Activated CD4-positive, alpha-beta T cell treated with anti-CD3 and anti-CD28 coated beads for 24 hours (primary cell): ENCODE results near the gene SLC8A1.

ENCODE experiments used
- DNase-seq, 2 donors: peaks; one replicate each; pipeline ENCODE4 v3.0.0-alpha.2; 2020; ENCODE audit warnings: low read depth in 2 of 2

SLC8A1 gene

DNA sequence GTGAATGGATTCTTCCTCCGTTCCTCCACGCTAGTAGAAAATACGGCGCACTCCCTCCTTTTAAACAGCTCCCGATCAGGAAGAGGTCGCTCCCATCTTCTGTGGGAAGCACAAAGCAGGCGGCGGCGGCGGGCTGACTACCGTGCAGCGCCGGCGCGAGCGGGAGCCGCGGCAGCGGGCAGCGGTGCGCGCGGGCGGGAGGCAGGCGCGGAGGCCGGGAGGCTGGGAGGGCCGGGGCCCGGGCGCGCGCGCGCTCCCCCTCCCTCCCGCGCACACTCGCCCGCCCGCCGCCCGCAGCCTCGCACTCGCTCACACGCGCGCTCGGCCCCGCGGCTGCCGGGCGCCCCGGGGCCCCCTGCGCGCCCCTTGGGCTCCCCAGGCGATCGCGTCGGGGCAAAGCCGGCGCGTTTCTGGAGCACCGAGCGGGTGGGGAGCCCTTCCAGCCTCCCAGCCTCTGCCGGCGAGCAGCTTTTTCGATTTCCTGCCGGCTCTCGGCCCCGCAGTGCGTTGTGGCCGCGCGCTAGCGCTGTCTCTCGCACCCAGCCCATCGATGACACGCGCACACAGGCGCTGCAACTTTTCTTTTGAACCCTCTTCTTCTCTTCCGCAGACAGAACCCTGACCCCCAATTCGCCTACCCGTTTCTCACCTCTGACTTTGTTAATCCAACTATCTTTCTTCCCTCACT, at the start of gene SLC8A1:
SLC8A1 (minus strand) TSS at position 173 of the 688 bp plus-strand sequence.
- no peak for DNase-seq

GRCh38 chr2:40499437-40499836, 47.5 kb upstream of the SLC8A1 start:
- no peak for DNase-seq

- no peak for DNase-seq
These were observed 45.5 kb upstream of the SLC8A1 start for GRCh38 chr2:40497251-40497859.

DNA sequence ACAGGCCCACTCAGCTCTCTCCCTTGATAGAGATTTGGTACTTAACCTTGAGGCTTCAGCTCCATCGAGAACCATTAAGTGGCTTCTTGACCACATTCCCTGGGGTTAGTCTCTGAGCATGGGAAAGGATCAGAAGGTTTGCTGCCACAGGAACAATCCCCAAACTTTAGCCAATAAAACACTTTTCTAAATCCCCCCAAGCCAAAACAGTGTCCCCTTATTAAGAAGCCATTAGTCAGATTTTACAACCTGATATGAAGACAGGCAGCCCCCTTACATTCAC, 37.7 kb upstream of the SLC8A1 start:
- no peak for DNase-seq

DNA sequence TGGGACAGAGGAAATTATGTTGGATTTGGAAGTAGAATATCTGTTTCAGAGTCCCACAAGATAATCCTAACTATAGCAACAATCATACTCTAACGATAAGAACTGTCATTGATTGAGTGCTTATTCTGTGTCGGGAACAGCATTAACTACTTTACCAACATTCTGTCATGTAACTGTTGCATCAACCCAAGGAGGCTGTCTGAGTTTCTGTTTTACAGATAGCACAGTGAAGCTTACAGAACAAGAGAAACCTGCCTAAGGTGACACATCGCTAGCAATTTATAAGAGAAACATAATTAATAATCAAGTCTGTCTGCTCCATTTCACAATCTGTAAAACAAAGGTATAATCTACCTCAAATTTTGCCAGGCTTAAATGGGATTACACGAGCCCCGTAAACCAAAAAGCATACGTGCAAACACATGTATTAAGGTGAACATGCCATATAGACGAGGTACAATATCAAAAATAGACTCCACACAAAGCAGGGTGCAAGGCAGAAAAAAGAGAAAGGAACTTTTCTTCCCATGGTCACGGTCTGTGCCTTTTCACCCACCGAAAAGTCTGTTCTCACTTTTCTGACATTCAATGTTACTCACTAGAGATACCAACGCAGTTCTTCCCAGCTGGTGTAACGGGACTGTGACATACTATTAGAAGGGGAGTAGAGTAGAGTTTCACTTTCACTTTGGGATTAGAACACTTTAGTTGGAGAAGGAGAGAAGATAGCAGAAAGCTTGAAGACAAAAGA, 37.2 kb upstream of the SLC8A1 start:
- DNase-seq: no peak

DNA sequence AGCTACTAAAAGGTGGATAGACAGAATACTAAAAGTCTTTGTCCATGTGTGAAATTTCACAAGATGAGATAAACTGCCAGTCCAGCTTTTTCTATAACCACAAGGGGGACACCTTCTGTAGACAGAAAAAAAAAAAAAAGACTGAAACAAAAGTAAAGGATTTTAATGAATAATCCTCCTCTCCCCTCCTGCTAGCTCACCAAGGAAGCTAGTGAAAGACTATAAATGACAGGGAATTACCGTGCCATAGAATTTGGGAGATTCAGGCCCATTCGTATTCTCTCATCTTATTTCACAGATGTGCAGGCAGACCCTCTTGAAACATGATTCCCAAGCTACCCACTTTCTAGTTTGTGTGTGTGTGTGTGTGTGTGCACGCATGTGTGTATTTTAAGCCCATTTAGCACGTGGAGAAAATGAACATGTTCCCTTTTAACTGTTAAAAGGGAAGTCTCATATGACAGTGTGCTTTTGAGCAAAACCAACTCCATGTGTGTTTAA, 36.3 kb upstream of the SLC8A1 start:
- no peak for DNase-seq

- no peak for DNase-seq
These were observed 35.7 kb upstream of the SLC8A1 start for GRCh38 chr2:40487602-40488001.

GRCh38 chr2:40485854-40486253, 34.0 kb upstream of the SLC8A1 start:
- no peak for DNase-seq

DNA sequence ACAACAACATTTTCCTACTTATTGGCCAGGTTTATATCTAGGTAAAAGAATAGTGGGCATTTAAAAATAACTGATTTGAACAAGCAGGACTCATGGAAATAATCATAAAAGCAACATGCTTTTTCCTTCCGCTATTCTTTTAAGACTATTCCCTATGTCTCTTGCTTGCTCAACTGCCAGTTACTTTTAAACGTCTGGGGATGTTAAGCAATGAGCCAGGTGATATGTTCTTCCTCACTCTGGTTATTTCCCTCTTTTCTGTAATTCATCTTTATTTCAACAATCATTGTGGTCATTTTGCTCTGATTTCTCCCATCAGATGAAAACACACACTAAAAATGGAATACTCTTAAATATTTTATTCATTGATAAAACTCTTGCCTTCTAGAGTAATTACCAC, 33.4 kb upstream of the SLC8A1 start:
- no peak for DNase-seq

DNA sequence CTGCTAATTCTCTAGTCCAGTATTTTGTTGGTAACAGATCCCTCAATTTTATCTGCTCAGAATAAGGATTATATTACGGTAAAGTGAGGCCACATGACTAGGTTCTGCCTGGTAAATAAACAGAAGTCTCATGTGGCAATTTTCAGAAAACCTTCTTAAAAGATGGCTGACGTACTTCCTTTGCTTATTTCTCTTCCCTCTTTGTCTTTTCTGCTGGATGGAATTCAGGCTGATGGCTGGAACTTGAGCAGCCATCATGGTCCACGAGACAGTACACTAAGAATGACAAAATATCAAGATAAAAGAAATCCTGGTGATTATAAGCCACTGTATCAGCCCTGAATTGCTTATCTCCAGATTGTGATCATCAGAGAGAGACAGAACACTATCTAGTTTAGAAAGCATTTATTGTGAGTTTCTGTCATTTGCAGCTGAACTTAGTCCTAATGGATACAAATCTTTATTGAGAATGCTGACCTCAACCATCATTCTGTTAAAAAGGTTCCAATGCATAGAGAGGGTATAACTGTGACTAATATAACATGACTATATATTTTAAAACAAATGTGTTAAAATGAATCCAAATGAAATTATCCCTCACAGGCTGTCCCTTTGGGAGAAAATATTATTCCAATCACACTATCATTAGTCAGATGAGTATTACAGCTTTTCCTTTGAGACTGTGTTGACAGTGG, 31.8 kb upstream of the SLC8A1 start:
- DNase-seq: no peak

DNA sequence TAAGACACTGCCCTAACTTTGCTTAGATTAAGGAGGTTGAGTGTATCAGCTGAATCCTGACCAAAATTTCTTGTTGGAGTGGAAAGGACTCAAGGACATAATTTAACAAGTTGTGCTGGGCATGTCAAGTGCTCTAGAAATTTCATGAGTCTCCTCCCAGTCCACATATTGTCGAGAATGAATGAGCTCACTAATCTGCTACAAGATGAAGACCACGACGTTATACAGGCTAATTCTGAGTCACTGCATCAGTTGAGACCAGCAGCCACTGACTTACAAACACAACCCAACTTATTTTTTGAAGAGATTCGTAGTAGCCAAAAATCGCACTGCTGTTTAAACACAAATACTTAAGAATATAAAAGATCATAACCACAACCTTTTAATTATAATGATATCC, 28.7 kb upstream of the SLC8A1 start:
- no peak for DNase-seq

- DNase-seq: no peak
These were observed 28.2 kb upstream of the SLC8A1 start for GRCh38 chr2:40480073-40480472.

- no peak for DNase-seq
These were observed 25.5 kb upstream of the SLC8A1 start for GRCh38 chr2:40477361-40477760.

GRCh38 chr2:40476436-40476835, 24.5 kb upstream of the SLC8A1 start:
- no peak for DNase-seq

GRCh38 chr2:40474306-40474705, 22.4 kb upstream of the SLC8A1 start:
- no peak for DNase-seq

DNA sequence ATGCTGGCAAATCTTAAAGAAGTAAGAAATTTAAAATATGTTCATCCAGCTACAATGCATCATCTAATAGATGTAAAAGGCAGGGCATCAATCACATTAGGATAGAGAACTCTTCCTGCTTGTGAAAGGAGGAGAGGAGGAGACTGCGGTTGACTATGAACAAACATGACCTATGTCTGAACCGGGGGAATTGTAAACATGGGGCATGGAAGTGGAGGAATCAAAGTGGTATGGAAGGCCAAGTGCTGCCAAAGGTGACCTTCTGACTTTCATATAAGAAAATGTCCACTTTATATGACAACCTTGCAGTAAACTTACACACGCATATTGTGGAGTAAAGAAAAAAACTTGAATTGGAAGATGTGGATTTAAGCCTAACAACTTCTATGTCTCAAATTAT, 20.0 kb upstream of the SLC8A1 start:
- DNase-seq: no peak

DNA sequence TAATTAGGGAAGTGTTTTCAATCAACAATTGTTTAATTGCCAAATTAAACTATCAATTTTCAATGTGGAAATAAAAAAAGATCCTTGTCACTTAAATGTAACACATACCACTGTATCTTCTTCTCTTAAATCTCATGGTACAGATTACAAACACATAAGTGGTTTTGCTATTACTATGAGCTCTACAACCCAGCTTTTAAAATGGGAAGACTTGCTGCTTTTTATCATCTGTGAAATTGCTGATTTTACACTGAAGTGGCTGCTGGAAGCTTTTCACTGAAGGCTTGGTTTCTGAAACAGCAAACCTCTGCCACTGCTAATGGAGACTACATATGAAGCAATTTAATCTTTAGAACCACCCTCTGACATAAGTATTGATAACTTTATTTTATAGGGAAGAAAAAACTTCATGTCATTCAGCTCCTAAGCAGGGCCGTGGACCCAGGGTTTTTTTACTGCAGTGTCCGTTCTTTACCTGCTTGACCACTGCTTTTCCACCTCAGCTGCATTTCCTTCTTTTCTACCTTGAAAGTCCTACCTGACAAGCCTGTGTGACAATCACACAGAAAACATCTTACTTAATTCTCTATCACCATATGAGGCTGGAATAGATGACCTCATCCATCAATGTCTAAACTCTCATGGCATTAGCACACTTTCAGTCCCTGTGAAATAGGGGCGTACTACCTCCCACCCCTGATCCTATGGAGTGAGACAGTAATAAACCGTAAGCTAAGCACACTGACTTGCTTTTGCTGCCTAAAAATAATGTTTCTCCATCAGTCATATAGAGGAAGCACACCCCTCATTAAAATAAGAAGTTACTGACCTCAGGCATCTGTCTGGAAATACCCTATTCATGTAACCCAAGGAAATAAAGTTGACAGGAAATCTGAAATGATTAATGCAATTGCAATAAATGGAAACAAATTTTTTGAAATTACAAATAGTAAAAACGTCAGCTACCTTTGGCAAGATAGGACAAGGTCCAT, 19.2 kb upstream of the SLC8A1 start:
- DNase-seq: no peak

- DNase-seq: no peak
These were observed 15.2 kb upstream of the SLC8A1 start for GRCh38 chr2:40466935-40467572.

DNA sequence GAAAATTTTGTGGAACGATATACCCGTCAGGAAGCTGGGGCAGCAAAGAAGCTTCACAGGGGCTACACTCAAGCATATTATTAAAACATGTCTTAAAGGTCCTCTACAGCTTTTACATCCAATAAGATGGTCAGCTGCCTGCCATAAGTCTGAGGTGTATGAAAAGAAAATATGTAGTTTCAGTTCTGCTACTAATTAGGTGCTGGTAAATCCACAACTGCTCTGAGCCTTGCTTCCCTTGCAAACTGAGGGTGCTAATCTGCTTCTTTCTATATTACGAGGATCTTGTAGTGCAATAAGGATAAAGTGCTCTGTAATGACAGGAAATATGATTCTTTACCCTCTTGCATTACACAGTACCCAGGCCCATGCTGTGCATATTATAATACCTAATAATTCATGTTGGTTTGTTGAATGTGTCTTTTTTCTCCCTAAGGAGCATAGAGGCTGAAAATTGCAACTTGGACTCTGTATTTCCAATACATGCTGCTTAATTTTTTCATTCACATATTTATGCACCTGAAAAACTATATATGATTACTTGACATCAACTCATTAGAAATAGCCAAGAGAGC, 14.5 kb upstream of the SLC8A1 start:
- DNase-seq: no peak

DNA sequence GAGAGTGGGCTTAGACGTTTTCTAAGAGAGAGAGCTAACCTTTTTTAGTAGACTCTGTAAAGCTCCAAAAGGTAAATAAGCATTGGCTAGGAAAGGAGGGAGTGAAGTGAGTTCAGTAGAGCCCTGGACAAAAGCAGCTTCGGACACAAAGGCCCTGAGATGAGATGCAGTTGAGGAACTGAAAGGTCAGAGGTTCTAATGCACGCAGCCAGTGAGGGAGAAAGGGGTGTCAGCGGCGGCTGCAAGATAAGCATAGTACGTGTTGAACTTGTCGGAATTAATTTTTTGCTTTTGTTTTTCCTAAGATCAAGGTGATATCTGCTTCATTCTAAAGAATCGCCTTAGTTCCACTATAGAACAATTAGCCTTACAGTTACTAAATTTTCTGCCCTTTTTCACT, 11.2 kb upstream of the SLC8A1 start:
- no peak for DNase-seq
